Measurements from ENCODE around the gene SIX5.
"Not testable (repeated sequence)": the region's sequence is repeated elsewhere in the genome, so short reads cannot be mapped to it uniquely, and the experiment has no call there.

SIX5 gene

GRCh38 chr19:45754323-45754722 is 14.7 kb downstream of the SIX5 start:
- DNase-seq (ENCODE audit: low spot score) = no peak

GRCh38 chr19:45753548-45753947 is 15.5 kb downstream of the SIX5 start:
- DNase-seq (ENCODE audit: low spot score) = no peak

GRCh38 chr19:45752639-45753038 is 16.4 kb downstream of the SIX5 start:
- no peak for DNase-seq (ENCODE audit: low spot score)

GRCh38 chr19:45751483-45751882 is 17.6 kb downstream of the SIX5 start:
- DNase-seq (ENCODE audit: low spot score) = not testable (repeated sequence)

- no peak for DNase-seq (ENCODE audit: low spot score)
Measured at GRCh38 chr19:45747513-45747912, 21.5 kb downstream of the SIX5 start.

GRCh38 chr19:45746866-45747265 is 22.2 kb downstream of the SIX5 start:
- no peak for DNase-seq (ENCODE audit: low spot score)

GRCh38 chr19:45745606-45746005 is 23.4 kb downstream of the SIX5 start:
- DNase-seq (ENCODE audit: low spot score) = no peak

- DNase-seq (ENCODE audit: low spot score) = no peak
Measured at GRCh38 chr19:45742969-45743368, 26.1 kb downstream of the SIX5 start.

- DNase-seq (ENCODE audit: low spot score) = no peak
Measured at GRCh38 chr19:45739498-45740439, 29.3 kb downstream of the SIX5 start.

GRCh38 chr19:45733160-45733810 is 35.8 kb downstream of the SIX5 start, which contains the start of gene MEIOSIN:
Gene MEIOSIN, plus strand, starts transcription at chr19:45733439. Its CDS starts 1,938 bp downstream, at chr19:45735377.
- no peak for DNase-seq (ENCODE audit: low spot score)

- DNase-seq (ENCODE audit: low spot score) = peak; percentile 98
Measured at GRCh38 chr19:45730368-45731288, 38.4 kb downstream of the SIX5 start, which contains the start of gene FBXO46. Gene FBXO46, minus strand, starts transcription at chr19:45730896. Its CDS starts 17,401 bp downstream, at chr19:45713495.

GRCh38 chr19:45729800-45730290 is 39.2 kb downstream of the SIX5 start:
- DNase-seq (ENCODE audit: low spot score) = no peak

GRCh38 chr19:45728683-45729082 is 40.4 kb downstream of the SIX5 start:
- DNase-seq (ENCODE audit: low spot score) = not testable (repeated sequence)

- not testable (repeated sequence) for DNase-seq (ENCODE audit: low spot score)
Measured at GRCh38 chr19:45720065-45720464, 49.0 kb downstream of the SIX5 start.

- no peak for DNase-seq (ENCODE audit: low spot score)
Measured at GRCh38 chr19:45717983-45718650, 50.9 kb downstream of the SIX5 start.

GRCh38 chr19:45717131-45717982 is 51.7 kb downstream of the SIX5 start:
- DNase-seq (ENCODE audit: low spot score) = peak; percentile 99

GRCh38 chr19:45716359-45717130 is 52.5 kb downstream of the SIX5 start:
- DNase-seq (ENCODE audit: low spot score) = peak; percentile 15

- DNase-seq (ENCODE audit: low spot score) = no peak
Measured at GRCh38 chr19:45715139-45715538, 53.9 kb downstream of the SIX5 start.

Measured in activated CD4-positive, alpha-beta T cell treated with anti-CD3 and anti-CD28 coated beads, Interleukin-2, Interleukin-4, amounts not matched to agents 100 ng/mL and 50 ng/mL, durations not matched to agents 16 hours and 8 hours (primary cell).